Rectal smooth muscle tissue (tissue), 1 donor: ENCODE measurements around the gene ASB15.
A peak's percentile ranks its signal among the peaks of the same experiment; 100 is the strongest.
"Not testable (repeated sequence)": the region's sequence is repeated elsewhere in the genome, so short reads cannot be mapped to it uniquely, and the experiment has no call there.

Experiments used
- H3K27ac ChIP-seq: one replicate; pipeline ENCODE4 v1.7.0; 2013; ENCODE audit warnings: low read depth, low read length, inconsistent platforms
- H3K27me3 ChIP-seq: one replicate; pipeline ENCODE4 v1.7.0; 2013; ENCODE audit warnings: low read length; ENCODE audit not compliant: control insufficient read depth, insufficient read depth
- H3K36me3 ChIP-seq: one replicate; pipeline ENCODE4 v1.7.0; 2013; ENCODE audit warnings: low read length; ENCODE audit not compliant: control insufficient read depth, insufficient read depth
- H3K4me1 ChIP-seq: one replicate; pipeline ENCODE4 v1.7.0; 2013; ENCODE audit warnings: low read length; ENCODE audit not compliant: control insufficient read depth, insufficient read depth
- H3K4me3 ChIP-seq: one replicate; pipeline ENCODE4 v1.7.0; 2013; ENCODE audit warnings: low read length
- H3K9ac ChIP-seq: one replicate; pipeline ENCODE4 v1.7.0; 2013; ENCODE audit warnings: low read length

The ASB15 gene

DNA sequence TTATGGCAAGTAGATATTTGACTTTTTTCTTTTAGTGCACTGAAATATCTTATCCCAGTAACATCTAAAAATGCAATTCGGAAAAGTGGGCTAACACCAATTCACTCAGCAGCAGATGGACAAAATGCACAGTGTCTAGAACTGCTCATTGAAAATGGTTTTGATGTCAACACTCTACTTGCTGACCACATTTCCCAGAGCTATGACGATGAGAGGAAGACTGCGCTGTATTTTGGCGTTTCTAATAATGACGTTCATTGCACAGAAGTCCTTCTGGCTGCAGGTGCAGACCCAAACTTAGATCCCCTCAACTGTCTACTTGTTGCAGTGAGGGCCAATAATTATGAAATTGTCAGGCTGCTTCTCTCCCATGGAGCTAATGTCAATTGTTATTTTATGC, 27.2 kb downstream of the ASB15 start:
- H3K36me3 ChIP-seq: no peaks in the 10 kb centered on the region
- no peak overlapping the region for H3K27ac ChIP-seq
- H3K4me3 ChIP-seq: no peak overlapping the region
- H3K27me3 ChIP-seq: no peaks in the 10 kb centered on the region
- H3K4me1 ChIP-seq: no peaks in the 10 kb centered on the region
- H3K9ac ChIP-seq: no peak overlapping the region

DNA sequence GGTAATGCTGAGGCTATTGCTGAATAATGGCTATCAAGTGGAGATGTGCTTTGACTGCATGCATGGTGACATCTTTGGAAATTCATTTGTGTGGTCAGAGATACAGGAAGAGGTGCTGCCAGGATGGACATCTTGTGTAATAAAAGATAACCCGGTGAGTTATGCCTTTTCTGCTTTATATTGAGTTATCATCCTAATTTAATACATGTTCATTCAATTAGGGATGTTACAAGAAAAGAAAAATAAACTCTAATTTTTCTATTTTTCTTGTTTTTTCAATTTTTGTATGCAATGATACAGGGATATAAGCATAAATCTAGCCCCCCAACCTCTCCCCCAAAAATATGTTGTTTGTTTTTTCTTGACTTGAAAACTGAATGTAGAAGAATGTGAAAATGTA, 27.7 kb downstream of the ASB15 start:
- H3K36me3 ChIP-seq: no peaks in the 10 kb centered on the region
- no peak overlapping the region for H3K27ac ChIP-seq
- no peaks in the 10 kb centered on the region for H3K4me1 ChIP-seq
- no peak overlapping the region for H3K9ac ChIP-seq
- no peak overlapping the region for H3K4me3 ChIP-seq
- no peaks in the 10 kb centered on the region for H3K27me3 ChIP-seq

DNA sequence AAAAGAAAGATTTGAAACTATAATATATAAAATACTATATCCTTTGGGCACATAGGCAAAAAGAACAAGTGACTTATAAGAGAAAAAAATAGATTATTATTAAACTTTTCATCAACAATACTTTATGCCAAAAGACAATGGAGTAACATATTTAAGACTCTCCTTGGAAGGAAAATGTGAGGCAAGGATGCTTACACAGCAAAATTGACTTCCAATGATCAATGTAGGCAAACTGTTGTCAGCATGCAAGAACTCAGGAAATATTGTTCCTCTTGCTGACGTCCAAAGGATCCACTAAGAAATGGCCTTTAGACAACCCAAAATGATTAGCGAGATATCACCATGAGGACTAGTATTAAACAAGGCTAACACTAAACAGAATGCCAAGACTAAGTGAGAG, 31.2 kb downstream of the ASB15 start:
- H3K36me3 ChIP-seq: no peaks in the 10 kb centered on the region
- H3K27ac ChIP-seq: no peak overlapping the region
- no peaks in the 10 kb centered on the region for H3K27me3 ChIP-seq
- H3K9ac ChIP-seq: no peak overlapping the region
- no peaks in the 10 kb centered on the region for H3K4me1 ChIP-seq
- no peak overlapping the region for H3K4me3 ChIP-seq

DNA sequence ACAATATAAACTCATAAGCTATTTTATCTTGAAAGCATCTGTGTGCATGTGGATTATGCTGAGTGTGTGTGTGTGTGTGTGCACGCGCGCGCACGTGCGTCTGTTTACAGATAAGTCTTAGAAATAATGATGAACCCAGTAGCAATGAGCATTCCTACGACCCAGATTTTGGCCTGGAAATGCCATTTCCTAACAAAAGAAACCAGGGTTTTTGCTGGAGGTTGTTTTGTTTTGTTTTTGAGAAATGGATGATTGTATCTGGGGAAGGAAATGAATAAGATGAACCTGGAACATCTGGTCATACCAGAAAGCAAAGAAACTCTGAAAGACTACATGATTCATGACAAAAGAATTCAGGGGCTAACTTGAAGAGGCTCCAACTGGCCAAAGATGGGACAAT, 31.9 kb downstream of the ASB15 start:
- H3K36me3 ChIP-seq: no peaks in the 10 kb centered on the region
- H3K4me3 ChIP-seq: no peak overlapping the region
- H3K4me1 ChIP-seq: no peaks in the 10 kb centered on the region
- H3K27ac ChIP-seq: no peak overlapping the region
- no peaks in the 10 kb centered on the region for H3K27me3 ChIP-seq
- H3K9ac ChIP-seq: no peak overlapping the region

DNA sequence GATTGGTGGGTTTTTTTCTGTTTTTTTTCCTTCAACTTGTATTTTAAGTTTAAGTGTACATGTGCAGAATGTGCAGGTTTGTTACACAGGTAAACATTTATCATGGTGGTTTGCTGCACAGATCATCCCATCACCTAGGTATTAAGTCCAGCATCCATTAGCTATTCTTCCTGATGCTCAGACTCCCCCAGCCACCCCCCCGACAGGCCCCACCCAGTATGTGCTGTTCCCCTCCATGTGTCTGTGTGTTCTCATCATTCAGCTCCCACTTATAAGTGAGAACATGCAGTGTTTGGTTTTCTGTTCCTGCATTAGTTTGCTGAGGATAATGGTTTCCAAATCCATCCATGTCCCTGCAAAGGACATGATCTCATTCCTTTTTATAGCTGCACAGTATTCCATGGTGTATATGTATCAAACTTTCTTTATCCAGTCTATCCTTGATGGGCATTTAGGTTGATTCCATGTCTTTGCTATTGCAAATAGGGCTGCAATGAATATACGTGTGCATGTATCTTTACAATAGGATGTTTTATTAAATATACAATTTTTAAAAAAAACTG, 32.5 kb downstream of the ASB15 start:
- H3K9ac ChIP-seq, H3K27me3 ChIP-seq, H3K4me3 ChIP-seq, H3K36me3 ChIP-seq, H3K4me1 ChIP-seq, H3K27ac ChIP-seq: not testable (repeated sequence)

DNA sequence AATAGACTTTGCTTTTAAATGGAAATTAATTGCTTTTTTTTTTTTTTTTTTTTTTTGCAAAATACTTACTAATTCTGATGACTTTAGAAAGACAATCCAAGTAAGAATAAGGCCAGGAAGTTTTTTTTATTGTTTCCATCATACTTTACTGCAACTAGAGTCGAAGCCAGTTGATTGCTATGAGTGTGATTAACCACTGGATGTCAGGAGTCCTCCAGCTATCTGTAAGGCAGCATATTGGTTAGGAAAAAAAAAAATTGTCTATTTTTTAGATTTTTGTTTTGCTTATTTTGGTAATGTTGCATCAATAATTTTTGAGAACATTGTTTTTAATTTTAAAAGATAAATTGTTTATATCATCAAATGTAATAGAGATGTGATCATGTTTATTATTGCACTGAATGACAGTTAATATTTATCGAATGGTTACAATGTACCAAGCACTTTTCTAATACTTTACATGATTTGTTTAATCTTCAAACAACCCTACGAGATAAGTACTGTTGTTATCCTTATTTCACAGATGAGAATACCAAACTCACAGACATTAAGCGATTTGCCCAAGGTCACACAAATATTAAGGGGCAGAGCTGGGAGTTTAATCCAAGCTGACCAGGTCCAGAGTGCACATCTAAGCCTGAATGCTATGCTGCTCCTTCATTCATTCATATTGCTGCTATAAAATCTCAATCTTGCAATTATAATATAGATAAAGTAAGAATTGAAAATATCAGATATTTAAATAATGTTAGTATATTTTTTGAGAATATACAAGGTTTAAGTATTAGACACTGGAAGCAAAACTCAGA, 34.1 kb downstream of the ASB15 start:
- H3K27me3 ChIP-seq: no peaks in the 10 kb centered on the region
- H3K27ac ChIP-seq: no peak overlapping the region
- no peak overlapping the region for H3K9ac ChIP-seq
- no peaks in the 10 kb centered on the region for H3K4me1 ChIP-seq
- H3K36me3 ChIP-seq: no peaks in the 10 kb centered on the region
- H3K4me3 ChIP-seq: no peak overlapping the region

DNA sequence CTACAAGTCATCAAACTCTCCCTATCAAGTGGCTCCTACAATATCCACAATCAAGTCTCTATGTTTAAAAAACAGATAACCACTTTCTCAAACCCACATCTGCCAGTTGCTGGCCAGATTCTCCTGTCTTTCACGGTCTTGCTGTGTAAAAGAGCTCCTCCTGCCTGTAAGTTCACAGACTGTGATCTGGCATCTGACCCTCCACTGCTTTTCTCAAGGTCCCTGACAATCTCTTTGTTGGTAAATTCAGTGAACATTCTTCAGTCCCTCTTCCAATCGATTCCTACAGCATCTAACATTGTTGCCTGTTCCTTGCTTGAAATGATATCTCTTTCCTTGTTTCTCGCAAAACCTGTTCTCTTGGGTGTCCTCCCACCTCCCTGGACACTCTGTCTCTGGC, 35.6 kb downstream of the ASB15 start:
- Histone ChIP-seq H3K9ac (no peak overlapping the region), H3K36me3 (no peaks in the 10 kb centered on the region), H3K4me3 (no peak overlapping the region), H3K27me3 (no peaks in the 10 kb centered on the region), H3K27ac (no peak overlapping the region), H3K4me1 (no peaks in the 10 kb centered on the region)

DNA sequence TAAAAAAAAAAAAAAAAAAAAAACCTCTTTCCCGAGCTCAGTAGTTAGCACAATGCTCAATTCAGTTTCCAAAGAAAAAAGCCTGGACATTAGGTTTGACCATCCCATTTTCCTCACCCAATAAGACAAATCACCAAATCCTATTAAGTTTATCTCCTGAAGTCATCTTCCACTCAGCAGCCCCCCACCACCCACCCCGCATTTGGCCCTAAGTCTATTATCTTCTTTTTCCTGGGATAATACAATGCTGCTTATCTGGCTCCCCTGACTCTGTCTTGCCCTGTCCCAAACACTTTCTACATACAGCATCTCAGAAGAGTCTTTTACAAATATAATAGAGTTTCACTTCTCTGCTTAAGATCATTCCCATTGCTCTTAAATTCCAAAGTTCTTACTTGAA, 36.3 kb downstream of the ASB15 start:
- no peaks in the 10 kb centered on the region for H3K36me3 ChIP-seq
- no peaks in the 10 kb centered on the region for H3K4me1 ChIP-seq
- no peaks in the 10 kb centered on the region for H3K27me3 ChIP-seq
- H3K9ac ChIP-seq: no peak overlapping the region
- no peak overlapping the region for H3K4me3 ChIP-seq
- H3K27ac ChIP-seq: no peak overlapping the region

DNA sequence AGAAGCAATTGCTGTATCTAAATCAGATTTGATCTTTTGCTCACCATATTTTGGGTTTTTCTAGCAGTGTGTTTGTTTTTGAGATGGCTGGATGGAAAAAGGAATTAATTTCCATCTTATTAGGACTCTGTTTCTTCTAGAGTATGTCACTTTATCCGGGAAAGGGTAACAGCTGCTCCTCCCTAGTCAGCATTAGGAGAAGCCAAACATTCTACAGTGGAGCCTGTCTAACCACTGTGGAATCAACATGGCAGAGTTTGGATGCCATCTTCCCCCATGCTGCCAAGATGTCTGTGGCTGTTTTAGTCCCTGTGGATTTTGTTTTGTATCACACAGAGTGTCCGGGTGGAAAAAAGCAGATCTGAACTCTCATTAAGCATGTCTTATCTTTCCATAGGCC, 38.0 kb downstream of the ASB15 start:
- Histone ChIP-seq H3K27ac (no peak overlapping the region), H3K4me1 (peaks cover 10% of the 10 kb centered on the region), H3K27me3 (no peaks in the 10 kb centered on the region), H3K9ac (no peak overlapping the region), H3K4me3 (no peak overlapping the region), H3K36me3 (no peaks in the 10 kb centered on the region)

DNA sequence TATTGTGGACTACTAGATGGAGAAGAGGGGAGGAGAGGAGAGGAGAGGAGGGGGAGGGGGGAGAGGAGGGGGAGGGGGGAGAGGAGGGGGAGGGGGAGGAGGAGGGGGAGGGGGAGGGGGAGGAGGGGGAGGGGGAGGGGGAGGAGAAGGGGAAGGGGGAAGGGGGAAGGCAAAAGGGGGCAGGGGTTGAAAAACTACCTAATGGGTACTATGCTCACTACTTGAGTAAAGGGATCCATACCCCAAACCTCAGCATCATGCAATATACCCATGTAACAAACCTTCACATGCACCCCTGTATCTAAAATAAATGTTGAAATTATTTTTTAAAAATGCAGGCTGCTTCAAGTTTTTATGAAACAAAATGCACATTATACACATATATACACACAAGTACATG, 39.0 kb downstream of the ASB15 start:
- H3K4me3 ChIP-seq: no peak overlapping the region
- no peaks in the 10 kb centered on the region for H3K27me3 ChIP-seq
- peaks cover 10% of the 10 kb centered on the region for H3K4me1 ChIP-seq
- no peak overlapping the region for H3K27ac ChIP-seq
- H3K36me3 ChIP-seq: no peaks in the 10 kb centered on the region
- H3K9ac ChIP-seq: no peak overlapping the region

DNA sequence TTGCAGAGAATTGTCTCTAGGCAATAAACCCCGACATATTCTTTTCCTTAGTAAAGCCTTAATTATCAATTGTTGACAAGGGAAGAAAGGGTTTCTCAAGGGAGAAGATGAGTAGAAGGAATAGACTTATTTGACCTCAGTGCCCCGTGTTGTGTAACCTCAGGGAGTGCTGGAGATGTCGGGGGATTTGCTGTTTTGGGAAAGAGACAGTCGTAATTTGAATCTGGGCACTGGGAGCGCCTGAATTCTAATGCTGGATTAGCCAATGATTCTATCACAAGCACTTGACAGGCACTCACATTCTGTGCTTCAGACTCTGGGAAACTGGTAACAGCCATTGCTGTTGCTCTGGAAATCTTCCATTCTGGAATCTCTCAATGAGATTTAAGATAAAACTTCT, 40.3 kb downstream of the ASB15 start:
- Histone ChIP-seq H3K36me3 (no peaks in the 10 kb centered on the region), H3K27ac (no peak overlapping the region), H3K9ac (no peak overlapping the region), H3K4me3 (no peak overlapping the region), H3K27me3 (no peaks in the 10 kb centered on the region), H3K4me1 (peaks cover 10% of the 10 kb centered on the region)

DNA sequence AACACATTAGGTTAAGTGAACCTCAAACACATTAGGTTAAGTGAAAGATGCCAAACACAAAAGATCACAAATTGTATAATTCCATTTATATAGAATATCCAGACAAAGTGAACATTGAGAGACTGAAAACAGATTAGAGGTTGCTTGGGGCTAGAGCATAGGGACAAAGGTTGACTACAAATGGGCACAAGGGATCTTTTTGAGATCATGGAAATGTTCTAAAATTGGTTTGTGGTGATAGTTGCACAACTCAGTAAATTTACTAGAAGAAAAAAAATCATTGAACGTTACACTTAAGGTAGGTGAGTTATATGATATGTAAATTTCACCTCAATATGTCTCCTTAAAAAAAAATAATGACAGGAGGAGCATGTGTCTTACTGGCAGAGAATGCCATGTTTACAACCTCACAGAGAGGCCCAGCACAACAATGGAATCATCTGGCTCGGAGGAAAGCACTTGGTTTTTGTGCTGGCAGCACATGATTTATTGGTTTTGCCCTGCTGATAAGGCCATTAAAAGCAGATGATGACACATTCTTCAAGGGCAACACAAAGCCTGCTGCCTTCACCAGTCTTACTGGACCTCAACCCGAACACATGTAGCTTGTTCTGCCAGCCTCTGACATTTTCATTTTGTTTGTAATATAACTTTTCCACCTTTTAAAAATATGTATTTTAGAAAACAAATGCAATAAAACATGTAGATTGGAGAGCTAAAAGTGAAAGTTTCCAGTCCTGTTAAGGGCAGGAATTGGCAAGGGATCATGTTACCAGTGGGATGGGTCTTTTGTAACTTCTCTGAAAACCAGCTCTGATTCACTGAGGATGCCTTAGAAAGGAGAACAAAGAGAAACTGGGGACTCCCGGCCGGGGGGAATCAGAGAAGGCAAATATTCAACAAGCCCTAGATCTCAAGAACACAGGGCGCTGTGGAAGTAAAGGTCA, 42.1 kb downstream of the ASB15 start:
- H3K36me3 ChIP-seq: no peaks in the 10 kb centered on the region
- H3K27me3 ChIP-seq: no peaks in the 10 kb centered on the region
- peaks cover 10% of the 10 kb centered on the region for H3K4me1 ChIP-seq
- H3K4me3 ChIP-seq: peak overlapping the region; percentile 44
- H3K9ac ChIP-seq: no peak overlapping the region
- peak overlapping the region; percentile 45 for H3K27ac ChIP-seq
